Measurements from ENCODE around the gene EME1.
A peak's percentile ranks its signal among the peaks of the same experiment; 100 is the strongest.

EME1 gene

DNA sequence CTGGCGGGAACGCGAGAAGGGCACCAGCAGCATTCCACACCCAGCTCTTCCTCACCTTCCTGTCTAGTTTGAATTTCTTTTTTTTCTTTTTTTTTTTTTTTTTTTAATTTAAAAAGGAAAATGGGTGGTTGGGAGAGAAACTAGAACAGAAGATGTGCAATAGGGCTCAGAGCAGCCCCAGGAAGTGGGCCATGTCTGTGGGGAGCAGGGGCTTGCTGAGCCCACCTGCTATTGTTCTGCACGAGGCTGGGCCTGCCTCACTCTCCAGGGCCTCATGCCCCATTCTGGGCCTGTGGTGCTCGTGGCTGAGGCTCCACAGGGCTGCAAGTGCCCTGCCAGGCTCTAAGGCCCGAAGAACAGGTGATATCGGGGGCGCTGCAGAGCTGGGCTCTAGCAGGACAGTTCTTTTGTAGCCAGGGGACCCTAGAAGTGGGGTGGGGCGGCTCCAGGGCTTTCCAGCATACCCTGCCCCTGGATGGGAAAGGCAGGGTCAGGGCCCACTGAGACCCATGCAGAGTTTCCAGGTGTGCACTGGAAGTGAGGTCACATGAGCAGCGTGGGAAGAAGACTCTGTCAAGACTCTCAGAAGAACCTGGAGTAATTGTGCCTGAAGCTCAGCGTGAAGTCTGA is 12.4 kb upstream of the EME1 start:
- DNase-seq: no peak
- Histone ChIP-seq H3K36me3 (peaks cover 31% of the 10 kb centered on the region), H3K27me3 (no peaks in the 10 kb centered on the region), H3K4me3 (ENCODE audit: low read depth, low read length) (no peak overlapping the region), H3K9me3 (no peaks in the 10 kb centered on the region), H3K4me1 (peaks cover 10% of the 10 kb centered on the region)
- TF ChIP-seq, protein P1, sequence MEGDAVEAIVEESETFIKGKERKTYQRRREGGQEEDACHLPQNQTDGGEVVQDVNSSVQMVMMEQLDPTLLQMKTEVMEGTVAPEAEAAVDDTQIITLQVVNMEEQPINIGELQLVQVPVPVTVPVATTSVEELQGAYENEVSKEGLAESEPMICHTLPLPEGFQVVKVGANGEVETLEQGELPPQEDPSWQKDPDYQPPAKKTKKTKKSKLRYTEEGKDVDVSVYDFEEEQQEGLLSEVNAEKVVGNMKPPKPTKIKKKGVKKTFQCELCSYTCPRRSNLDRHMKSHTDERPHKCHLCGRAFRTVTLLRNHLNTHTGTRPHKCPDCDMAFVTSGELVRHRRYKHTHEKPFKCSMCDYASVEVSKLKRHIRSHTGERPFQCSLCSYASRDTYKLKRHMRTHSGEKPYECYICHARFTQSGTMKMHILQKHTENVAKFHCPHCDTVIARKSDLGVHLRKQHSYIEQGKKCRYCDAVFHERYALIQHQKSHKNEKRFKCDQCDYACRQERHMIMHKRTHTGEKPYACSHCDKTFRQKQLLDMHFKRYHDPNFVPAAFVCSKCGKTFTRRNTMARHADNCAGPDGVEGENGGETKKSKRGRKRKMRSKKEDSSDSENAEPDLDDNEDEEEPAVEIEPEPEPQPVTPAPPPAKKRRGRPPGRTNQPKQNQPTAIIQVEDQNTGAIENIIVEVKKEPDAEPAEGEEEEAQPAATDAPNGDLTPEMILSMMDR (IDR thresholded peaks at IDR 0.05; ENCODE audit: low read depth, low read length): no peak

DNA sequence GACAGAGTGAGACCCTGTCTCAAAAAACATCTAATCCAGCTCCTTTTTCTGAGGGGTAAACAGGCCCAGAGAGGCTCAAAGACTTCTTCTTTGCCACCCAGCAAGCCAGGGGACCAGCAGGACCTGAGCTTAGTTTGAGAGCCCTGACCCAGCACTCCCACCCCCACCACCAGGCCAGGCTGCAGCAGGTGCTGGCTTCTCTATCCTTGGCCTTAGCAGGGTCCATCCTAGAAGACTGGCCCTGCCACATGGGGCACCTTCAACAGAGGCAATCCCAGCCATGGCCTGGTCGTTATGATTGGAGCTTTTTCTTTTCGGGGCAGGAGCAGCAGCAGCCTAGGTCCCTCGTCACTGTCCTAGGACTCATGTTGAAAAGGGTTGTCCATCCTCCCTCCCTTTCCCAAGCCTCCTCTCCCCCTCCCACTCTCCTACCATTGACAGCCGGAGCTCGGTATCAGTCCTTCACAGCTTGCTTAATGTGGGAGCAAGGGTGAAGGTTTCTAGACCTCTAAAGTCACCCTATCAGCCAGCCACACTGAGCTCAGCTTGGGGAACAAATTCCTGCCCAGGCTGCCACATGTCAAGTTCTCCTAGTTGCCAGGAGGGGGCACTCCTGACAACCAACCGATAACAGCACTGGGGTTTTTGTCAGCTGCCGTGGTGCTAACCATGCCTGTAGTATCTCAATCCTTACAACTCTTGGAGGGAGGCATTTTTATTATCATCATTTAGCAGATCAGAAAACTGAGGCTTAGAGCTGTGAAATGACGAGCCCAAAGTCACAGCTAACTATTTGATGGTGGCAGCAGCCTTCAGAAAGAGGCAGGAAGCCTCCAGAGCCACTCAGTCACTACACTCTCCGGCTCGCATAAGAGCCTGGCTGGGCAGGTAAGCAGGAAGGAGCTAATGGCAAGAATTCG is 11.2 kb upstream of the EME1 start:
- Histone ChIP-seq H3K36me3 (peaks cover 23% of the 10 kb centered on the region), H3K9me3 (no peaks in the 10 kb centered on the region), H3K4me1 (peaks cover 10% of the 10 kb centered on the region), H3K27me3 (no peaks in the 10 kb centered on the region), H3K4me3 (ENCODE audit: low read depth, low read length) (no peak overlapping the region)
- TF ChIP-seq, protein P1 (IDR thresholded peaks at IDR 0.05; ENCODE audit: low read depth, low read length): peak; percentile 83
- DNase-seq: peak; percentile 59

- Histone ChIP-seq H3K4me3 (ENCODE audit: low read depth, low read length) (no peak overlapping the region), H3K4me1 (peaks cover 10% of the 10 kb centered on the region), H3K27me3 (no peaks in the 10 kb centered on the region), H3K9me3 (no peaks in the 10 kb centered on the region), H3K36me3 (peaks cover 26% of the 10 kb centered on the region)
- no peak for DNase-seq
- TF ChIP-seq, protein P1 (IDR thresholded peaks at IDR 0.05; ENCODE audit: low read depth, low read length): no peak
Measured at GRCh38 chr17:50362661-50363060, 10.4 kb upstream of the EME1 start.

- TF ChIP-seq, protein P1 (IDR thresholded peaks at IDR 0.05; ENCODE audit: low read depth, low read length): no peak
- Histone ChIP-seq H3K4me3 (ENCODE audit: low read depth, low read length) (no peak overlapping the region), H3K4me1 (peaks cover 10% of the 10 kb centered on the region), H3K9me3 (no peaks in the 10 kb centered on the region), H3K27me3 (no peaks in the 10 kb centered on the region), H3K36me3 (peaks cover 27% of the 10 kb centered on the region)
- DNase-seq: peak; percentile 81
Measured at GRCh38 chr17:50363217-50364060, 9.6 kb upstream of the EME1 start.

GRCh38 chr17:50364061-50364458 is 9.0 kb upstream of the EME1 start:
- Histone ChIP-seq H3K4me1 (peaks cover 10% of the 10 kb centered on the region), H3K9me3 (no peaks in the 10 kb centered on the region), H3K36me3 (peaks cover 27% of the 10 kb centered on the region), H3K27me3 (no peaks in the 10 kb centered on the region), H3K4me3 (ENCODE audit: low read depth, low read length) (no peak overlapping the region)
- DNase-seq: no peak
- TF ChIP-seq, protein P1 (IDR thresholded peaks at IDR 0.05; ENCODE audit: low read depth, low read length): no peak
